ENCODE results near the gene UPK1A. TPM values are rescaled to one million over a fixed set of nuclear protein-coding genes. Genes with fewer than 3 reads are reported as not detected.
A peak's percentile ranks its signal among the peaks of the same experiment; 100 is the strongest.

Gene UPK1A
- total RNA-seq, 1 experiment from 2014 or later: not detected

DNA sequence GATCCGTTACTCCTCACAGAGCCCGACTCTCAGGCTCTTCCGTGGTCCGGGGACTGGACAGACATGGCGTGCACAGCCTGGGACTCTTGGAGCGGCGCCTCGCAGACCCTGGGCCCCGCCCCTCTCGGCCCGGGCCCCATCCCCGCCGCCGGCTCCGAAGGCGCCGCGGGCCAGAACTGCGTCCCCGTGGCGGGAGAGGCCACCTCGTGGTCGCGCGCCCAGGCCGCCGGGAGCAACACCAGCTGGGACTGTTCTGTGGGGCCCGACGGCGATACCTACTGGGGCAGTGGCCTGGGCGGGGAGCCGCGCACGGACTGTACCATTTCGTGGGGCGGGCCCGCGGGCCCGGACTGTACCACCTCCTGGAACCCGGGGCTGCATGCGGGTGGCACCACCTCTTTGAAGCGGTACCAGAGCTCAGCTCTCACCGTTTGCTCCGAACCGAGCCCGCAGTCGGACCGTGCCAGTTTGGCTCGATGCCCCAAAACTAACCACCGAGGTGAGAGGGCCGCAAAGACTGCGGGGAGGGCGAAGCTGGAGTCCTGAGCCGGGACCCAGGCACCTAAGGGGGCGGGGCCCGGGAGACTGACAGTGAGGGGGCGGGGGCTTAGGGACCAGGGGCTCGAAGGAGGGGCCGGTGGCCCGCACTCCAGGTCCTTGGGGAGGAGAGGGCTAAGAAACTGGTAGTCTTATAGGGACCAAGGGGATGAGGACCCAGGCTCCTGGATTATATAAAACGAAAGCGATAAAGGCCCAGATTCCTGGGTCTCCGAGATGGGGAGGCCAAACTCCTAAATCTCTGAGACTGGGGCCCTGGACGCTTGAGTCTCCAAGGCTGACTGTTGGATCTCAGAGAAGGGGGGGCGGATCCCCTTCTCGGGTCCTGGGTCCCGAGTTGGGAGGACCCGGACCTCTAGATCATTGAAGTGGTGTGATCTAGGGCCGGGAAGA, 22.8 kb upstream of the UPK1A start:
- intact Hi-C loops (cut with micrococcal nuclease; ENCODE audit: unreplicated experiment): loop anchor here (10.0 kb wide), 1 partner anchor 289 kb away; the partner anchor contains the start of gene FFAR3
- Histone ChIP-seq H3K36me3 (ENCODE audit: insufficient read depth, low read length, poor library complexity, severe bottlenecking) (no peaks in the 10 kb centered on the region), H3K27ac (ENCODE audit: low read depth, low read length, poor library complexity, severe bottlenecking) (peak overlapping the region; percentile 85), H3K27me3 (replicated peaks; ENCODE audit: insufficient read depth, low read depth, low read length, poor library complexity) (no peaks in the 10 kb centered on the region), H3K4me3 (ENCODE audit: low read depth, low read length, poor library complexity, severe bottlenecking) (peak overlapping the region; percentile 60), H3K9me3 (ENCODE audit: low read depth, low read length, poor library complexity, severe bottlenecking) (no peaks in the 10 kb centered on the region), H3K4me1 (ENCODE audit: insufficient read depth, low read length, poor library complexity, severe bottlenecking) (peaks cover 17% of the 10 kb centered on the region)
- BruUV-seq (replicated peaks): no TSS peak
- ChIA-PET POLR2A (ENCODE audit: low non-redundant PET) (interaction anchor here (0.6 kb wide), 2 partner anchors 97 to 322 kb away, joined by 3 to 9 read pairs; no protein-coding TSS in a partner anchor), CTCF (interaction anchor here (0.6 to 0.7 kb wide), 2 partner anchors 47 to 510 kb away, joined by 3 to 4 read pairs; no protein-coding TSS in a partner anchor)
- TF ChIP-seq, protein P1, sequence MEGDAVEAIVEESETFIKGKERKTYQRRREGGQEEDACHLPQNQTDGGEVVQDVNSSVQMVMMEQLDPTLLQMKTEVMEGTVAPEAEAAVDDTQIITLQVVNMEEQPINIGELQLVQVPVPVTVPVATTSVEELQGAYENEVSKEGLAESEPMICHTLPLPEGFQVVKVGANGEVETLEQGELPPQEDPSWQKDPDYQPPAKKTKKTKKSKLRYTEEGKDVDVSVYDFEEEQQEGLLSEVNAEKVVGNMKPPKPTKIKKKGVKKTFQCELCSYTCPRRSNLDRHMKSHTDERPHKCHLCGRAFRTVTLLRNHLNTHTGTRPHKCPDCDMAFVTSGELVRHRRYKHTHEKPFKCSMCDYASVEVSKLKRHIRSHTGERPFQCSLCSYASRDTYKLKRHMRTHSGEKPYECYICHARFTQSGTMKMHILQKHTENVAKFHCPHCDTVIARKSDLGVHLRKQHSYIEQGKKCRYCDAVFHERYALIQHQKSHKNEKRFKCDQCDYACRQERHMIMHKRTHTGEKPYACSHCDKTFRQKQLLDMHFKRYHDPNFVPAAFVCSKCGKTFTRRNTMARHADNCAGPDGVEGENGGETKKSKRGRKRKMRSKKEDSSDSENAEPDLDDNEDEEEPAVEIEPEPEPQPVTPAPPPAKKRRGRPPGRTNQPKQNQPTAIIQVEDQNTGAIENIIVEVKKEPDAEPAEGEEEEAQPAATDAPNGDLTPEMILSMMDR (conservative IDR thresholded peaks at IDR 0.05; ENCODE audit: low read depth, low read length): no peak
- no peak for TF ChIP-seq EZH2 (IDR thresholded peaks at IDR 0.05; ENCODE audit: borderline replicate concordance, low read depth, low read length, poor library complexity, severe bottlenecking)
- DNase-seq (ENCODE audit: low spot score): peak; percentile 93

DNA sequence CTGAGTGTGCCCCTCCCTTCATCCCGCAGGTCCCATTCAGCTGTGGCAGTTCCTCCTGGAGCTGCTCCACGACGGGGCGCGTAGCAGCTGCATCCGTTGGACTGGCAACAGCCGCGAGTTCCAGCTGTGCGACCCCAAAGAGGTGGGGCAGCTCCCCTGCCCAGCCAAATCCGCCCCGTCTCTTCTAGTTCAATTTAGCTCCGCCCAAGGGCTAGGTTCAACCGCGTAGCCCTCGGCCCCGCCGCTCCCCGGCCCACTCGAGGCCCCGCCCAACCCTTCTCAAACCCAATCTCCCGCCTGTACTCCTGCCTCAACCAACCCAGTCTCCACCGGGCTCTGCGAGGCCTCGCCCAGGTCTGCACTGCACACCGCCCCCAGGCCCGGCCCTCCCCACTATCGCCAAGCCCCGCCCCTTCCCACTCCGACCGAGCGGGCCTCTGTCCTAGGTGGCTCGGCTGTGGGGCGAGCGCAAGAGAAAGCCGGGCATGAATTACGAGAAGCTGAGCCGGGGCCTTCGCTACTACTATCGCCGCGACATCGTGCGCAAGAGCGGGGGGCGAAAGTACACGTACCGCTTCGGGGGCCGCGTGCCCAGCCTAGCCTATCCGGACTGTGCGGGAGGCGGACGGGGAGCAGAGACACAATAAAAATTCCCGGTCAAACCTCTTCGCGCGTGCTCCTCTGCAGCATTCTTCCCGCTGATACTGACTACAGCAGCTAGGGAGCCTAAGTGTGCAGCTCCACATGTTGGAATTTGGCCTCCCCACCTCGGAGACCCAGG, 21.9 kb upstream of the UPK1A start:
- POLR2A ChIA-PET (ENCODE audit: low non-redundant PET): no interaction called here
- Histone ChIP-seq H3K27me3 (replicated peaks; ENCODE audit: insufficient read depth, low read depth, low read length, poor library complexity) (no peaks in the 10 kb centered on the region), H3K4me3 (ENCODE audit: low read depth, low read length, poor library complexity, severe bottlenecking) (peak overlapping the region; percentile 60), H3K36me3 (ENCODE audit: insufficient read depth, low read length, poor library complexity, severe bottlenecking) (no peaks in the 10 kb centered on the region), H3K9me3 (ENCODE audit: low read depth, low read length, poor library complexity, severe bottlenecking) (no peaks in the 10 kb centered on the region), H3K27ac (ENCODE audit: low read depth, low read length, poor library complexity, severe bottlenecking) (peak overlapping the region; percentile 85), H3K4me1 (ENCODE audit: insufficient read depth, low read length, poor library complexity, severe bottlenecking) (peaks cover 20% of the 10 kb centered on the region)
- no TSS peak for BruUV-seq (replicated peaks)
- TF ChIP-seq EZH2 (IDR thresholded peaks at IDR 0.05; ENCODE audit: borderline replicate concordance, low read depth, low read length, poor library complexity, severe bottlenecking): no peak
- TF ChIP-seq, protein P1 (conservative IDR thresholded peaks at IDR 0.05; ENCODE audit: low read depth, low read length): no peak
- intact Hi-C loops (cut with micrococcal nuclease; ENCODE audit: unreplicated experiment): loop anchor here (10.0 kb wide), 1 partner anchor 290 kb away; the partner anchor contains the start of gene FFAR3
- CTCF ChIA-PET: interaction anchor here (0.6 kb wide), 1 partner anchor 46 kb away, joined by 3 read pairs; no protein-coding TSS in a partner anchor
- peak; percentile 97 for DNase-seq (ENCODE audit: low spot score)

DNA sequence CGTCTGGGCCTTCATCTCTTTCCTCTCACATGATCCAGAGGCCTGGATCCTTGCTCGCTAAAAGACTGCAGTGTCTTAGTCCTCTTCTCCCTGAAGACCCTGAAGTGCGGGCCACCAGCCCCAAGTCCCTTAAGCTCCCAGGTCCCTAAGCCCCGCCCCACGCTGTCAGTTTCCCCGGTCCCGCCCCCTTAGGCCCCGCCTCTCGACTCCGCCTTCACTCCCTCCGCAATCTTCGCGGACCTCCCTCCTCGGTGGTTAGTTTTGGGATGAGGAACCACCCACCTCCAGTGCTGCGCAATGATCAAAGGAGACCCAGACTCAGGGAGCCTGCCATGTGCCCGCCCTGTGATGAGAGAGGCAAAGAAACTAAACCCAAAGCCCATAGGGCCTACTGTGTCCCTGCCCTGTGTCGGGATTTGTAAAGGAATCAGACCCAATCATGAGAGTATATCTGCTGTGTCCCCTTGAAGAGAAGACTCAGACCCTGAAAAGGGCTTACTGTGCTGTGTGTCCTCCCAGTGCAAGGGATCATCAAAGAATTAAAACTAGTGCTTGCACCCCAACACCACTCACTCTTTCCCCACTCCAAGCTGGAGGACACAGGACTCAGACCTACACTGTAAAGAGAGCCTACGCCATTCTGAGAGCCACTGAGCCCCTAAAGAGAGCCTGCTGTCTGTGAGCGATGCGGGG, 21.2 kb upstream of the UPK1A start:
- no peaks in the 10 kb centered on the region for H3K27me3 ChIP-seq (replicated peaks; ENCODE audit: insufficient read depth, low read depth, low read length, poor library complexity)
- peaks cover 6% of the 10 kb centered on the region for H3K36me3 ChIP-seq (ENCODE audit: insufficient read depth, low read length, poor library complexity, severe bottlenecking)
- ChIA-PET POLR2A (ENCODE audit: low non-redundant PET) (no interaction called here), CTCF (no interaction called here)
- no peaks in the 10 kb centered on the region for H3K9me3 ChIP-seq (ENCODE audit: low read depth, low read length, poor library complexity, severe bottlenecking)
- intact Hi-C loops (cut with micrococcal nuclease; ENCODE audit: unreplicated experiment): loop anchor here (10.0 kb wide), 1 partner anchor 290 kb away; the partner anchor contains the start of gene FFAR3
- BruUV-seq (replicated peaks): no TSS peak
- peak overlapping the region; percentile 85 for H3K27ac ChIP-seq (ENCODE audit: low read depth, low read length, poor library complexity, severe bottlenecking)
- DNase-seq (ENCODE audit: low spot score): peak; percentile 88
- peaks cover 21% of the 10 kb centered on the region for H3K4me1 ChIP-seq (ENCODE audit: insufficient read depth, low read length, poor library complexity, severe bottlenecking)
- peak overlapping the region; percentile 60 for H3K4me3 ChIP-seq (ENCODE audit: low read depth, low read length, poor library complexity, severe bottlenecking)
- no peak for TF ChIP-seq EZH2 (IDR thresholded peaks at IDR 0.05; ENCODE audit: borderline replicate concordance, low read depth, low read length, poor library complexity, severe bottlenecking)
- TF ChIP-seq, protein P1 (conservative IDR thresholded peaks at IDR 0.05; ENCODE audit: low read depth, low read length): no peak
